ENCODE data around the gene RPL4. TPM values are rescaled to one million over a fixed set of nuclear protein-coding genes. Genes with fewer than 3 reads are reported as not detected.

Gene RPL4
- total and polyA plus RNA-seq, 9 of the 15 experiments (the other 6 are each of a cell fraction or from before 2014, with no cell fraction given): 2,055 to 7,760 (median 5,069) TPM

- intact Hi-C loops (cut with micrococcal nuclease): no loop called here
Observed at GRCh38 chr15:66542896-66543295, 38.2 kb upstream of the RPL4 start.

GRCh38 chr15:66535056-66535455 lies 30.4 kb upstream of the RPL4 start:
- no TSS peak for BruUV-seq (replicated peaks)
- CTCF ChIA-PET (ENCODE audit: low intra/inter-chr PET ratio): no interaction called here
- Histone ChIP-seq H4K20me1 (replicated peaks; ENCODE audit: control insufficient read depth, insufficient read depth, low read length) (no peaks in the 10 kb centered on the region), H3K36me3 (ENCODE audit: control insufficient read depth, insufficient read depth, low read length) (peaks cover 58% of the 10 kb centered on the region), H3K27me3 (ENCODE audit: control insufficient read depth in 2 of 2, insufficient read depth in 2 of 2, low read length in 2 of 2) (no peaks in the 10 kb centered on the region), H3K9me1 (ENCODE audit: control insufficient read depth, insufficient read depth, low read length) (no peaks in the 10 kb centered on the region), H3K4me3 (no peak overlapping the region), H3K9ac (ENCODE audit: insufficient read depth in 1 of 2, low read depth in 2 of 2, low read length in 2 of 2) (no peak overlapping the region), H3K9me3 (replicated peaks; ENCODE audit: control insufficient read depth, insufficient read depth, low read depth, low read length) (no peaks in the 10 kb centered on the region), H3K4me1 (replicated peaks in 1 of 2; ENCODE audit: control insufficient read depth in 2 of 2, insufficient read depth in 2 of 2, low read length in 2 of 2) (no peaks in the 10 kb centered on the region), H2AFZ (ENCODE audit: low read depth, low read length) (no peak overlapping the region), H3K4me2 (ENCODE audit: insufficient read depth, low read length) (no peak overlapping the region), H3K27ac (ENCODE audit: extremely low read depth, low read depth, low read length) (no peak overlapping the region), H3K79me2 (ENCODE audit: control insufficient read depth, insufficient read depth, low read length) (no peaks in the 10 kb centered on the region)
- DNase-seq (ENCODE audit: extremely low read depth in 1 of 4, low spot score in 3 of 4) (no peak), FAIRE-seq (no peak), ATAC-seq (no peak)
- in situ Hi-C loops (cut with MboI): no loop called here
- intact Hi-C loops (cut with micrococcal nuclease): no loop called here
- TF ChIP-seq TARDBP (IDR thresholded peaks at IDR 0.05) (no peak), ZNF609 (CRISPR knock-in tag; IDR thresholded peaks at IDR 0.05; ENCODE audit: borderline replicate concordance) (no peak), ZBTB49 (CRISPR knock-in tag; IDR thresholded peaks at IDR 0.05; ENCODE audit: borderline replicate concordance) (no peak), SAFB2 (IDR thresholded peaks at IDR 0.05; ENCODE audit: borderline replicate concordance, low read depth, low read length, severe bottlenecking) (no peak)
- 89% methylated on average over 9 of the region's 9 CpGs for WGBS (ENCODE audit: insufficient coverage, low coverage, missing lambda C conversion rate)
- POLR2A ChIA-PET: interaction anchor here (0.7 to 0.8 kb wide), 2 partner anchors 24 to 36 kb away, joined by 3 to 4 read pairs; no protein-coding TSS in a partner anchor

More at GRCh38 chr15:66542896-66543295, 38.2 kb upstream of the RPL4 start:
- in situ Hi-C loops (cut with MboI): no loop called here
- no peak for FAIRE-seq
- Histone ChIP-seq H3K9ac (ENCODE audit: insufficient read depth in 1 of 2, low read depth in 2 of 2, low read length in 2 of 2) (no peak overlapping the region), H3K27ac (ENCODE audit: extremely low read depth, low read depth, low read length) (no peak overlapping the region), H3K9me3 (replicated peaks; ENCODE audit: control insufficient read depth, insufficient read depth, low read depth, low read length) (no peaks in the 10 kb centered on the region), H3K9me1 (ENCODE audit: control insufficient read depth, insufficient read depth, low read length) (no peaks in the 10 kb centered on the region), H3K4me2 (ENCODE audit: insufficient read depth, low read length) (no peak overlapping the region), H3K79me2 (ENCODE audit: control insufficient read depth, insufficient read depth, low read length) (no peaks in the 10 kb centered on the region), H4K20me1 (replicated peaks; ENCODE audit: control insufficient read depth, insufficient read depth, low read length) (no peaks in the 10 kb centered on the region), H2AFZ (ENCODE audit: low read depth, low read length) (no peak overlapping the region), H3K27me3 (ENCODE audit: control insufficient read depth in 2 of 2, insufficient read depth in 2 of 2, low read length in 2 of 2) (no peaks in the 10 kb centered on the region), H3K4me1 (replicated peaks in 1 of 2; ENCODE audit: control insufficient read depth in 2 of 2, insufficient read depth in 2 of 2, low read length in 2 of 2) (no peaks in the 10 kb centered on the region), H3K36me3 (ENCODE audit: control insufficient read depth, insufficient read depth, low read length) (peaks cover 51% of the 10 kb centered on the region), H3K4me3 (no peak overlapping the region)
- no peak for DNase-seq (ENCODE audit: extremely low read depth in 1 of 4, low spot score in 3 of 4)
- no peak for TF ChIP-seq ADNP (tag; IDR thresholded peaks at IDR 0.05)
- TF ChIP-seq ZNF324 (CRISPR knock-in tag; IDR thresholded peaks at IDR 0.05): no peak
- TF ChIP-seq CBFB (CRISPR knock-in tag; IDR thresholded peaks at IDR 0.05): no peak
- TF ChIP-seq NCOA2 (IDR thresholded peaks at IDR 0.05; ENCODE audit: partially characterized antibody in 2 of 2): no peak
- no peak for TF ChIP-seq ZNF445 (CRISPR knock-in tag; IDR thresholded peaks at IDR 0.05; ENCODE audit: low read depth)
- no peak for TF ChIP-seq MYNN (IDR thresholded peaks at IDR 0.05)
- no peak for TF ChIP-seq MYNN (CRISPR knock-in tag; IDR thresholded peaks at IDR 0.05)
- no peak for TF ChIP-seq HDAC6 (IDR thresholded peaks at IDR 0.05; ENCODE audit: low read depth, low read length)
- TF ChIP-seq MAFG (tag; conservative IDR thresholded peaks at IDR 0.05): peak; percentile 37; the same call in 1 of the 2 replicates
- peak; percentile 55 for TF ChIP-seq ZNF316 (IDR thresholded peaks at IDR 0.05)
- no peak for TF ChIP-seq HNRNPL (IDR thresholded peaks at IDR 0.05; ENCODE audit: low read depth, low read length)
- no peak for TF ChIP-seq ATF7 (IDR thresholded peaks at IDR 0.05)
- POLR2A ChIA-PET: interaction anchor here (1.2 kb wide), 1 partner anchor 12 kb away, joined by 3 read pairs; no protein-coding TSS in a partner anchor
- no peak for ATAC-seq
- CTCF ChIA-PET (ENCODE audit: low intra/inter-chr PET ratio): no interaction called here
- BruUV-seq (replicated peaks): no TSS peak
- 100% methylated on average over 4 of the region's 4 CpGs for WGBS (ENCODE audit: insufficient coverage, low coverage, missing lambda C conversion rate)
